ENCODE data around the gene LIMCH1.

The LIMCH1 gene

DNA sequence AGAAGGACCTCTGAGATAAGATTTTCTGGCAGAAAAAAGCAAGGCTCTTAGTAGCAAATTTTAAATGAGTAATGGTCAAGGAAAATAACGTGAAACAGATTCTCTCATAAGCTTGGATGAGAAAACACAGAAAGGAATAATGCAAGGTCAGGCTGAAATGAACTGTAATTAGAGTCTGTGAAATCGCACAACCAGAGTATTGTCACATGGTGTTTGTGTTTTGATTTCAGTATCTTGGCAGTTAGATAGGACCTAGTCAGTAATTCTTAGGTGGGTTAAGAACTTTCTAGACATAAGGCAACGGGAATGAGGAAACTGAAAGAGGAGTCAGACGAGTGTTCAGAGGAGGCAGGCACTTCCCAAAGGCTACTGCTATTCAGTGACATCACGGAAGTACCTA, 34.6 kb downstream of the LIMCH1 start:
- DNase-seq, result no peak

GRCh38 chr4:41572956-41573355, 35.0 kb downstream of the LIMCH1 start:
- no peak for DNase-seq

DNA sequence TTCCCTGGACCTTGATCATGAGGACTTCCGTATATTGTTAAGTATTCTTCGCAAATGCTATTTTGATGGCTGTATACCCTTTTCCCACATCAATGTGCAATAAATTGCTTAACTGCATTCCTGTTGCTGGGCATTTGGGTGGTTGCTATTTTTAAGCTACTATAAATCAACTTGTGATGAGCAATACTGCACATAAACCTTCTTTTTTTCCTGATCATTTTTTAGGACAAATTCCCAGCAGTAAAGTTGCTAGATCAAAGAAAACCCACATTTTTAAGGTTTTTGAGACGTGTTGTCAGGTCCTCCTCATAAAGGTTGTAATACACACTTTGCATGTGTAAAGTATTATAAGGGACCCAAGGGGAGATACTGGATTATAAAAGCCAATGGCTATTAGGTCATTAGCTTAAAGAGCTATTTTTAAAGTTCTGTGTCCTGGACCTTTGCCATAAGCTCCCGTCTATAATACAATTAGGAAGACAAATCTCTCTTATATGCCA, 35.6 kb downstream of the LIMCH1 start:
- no peak for DNase-seq

DNA sequence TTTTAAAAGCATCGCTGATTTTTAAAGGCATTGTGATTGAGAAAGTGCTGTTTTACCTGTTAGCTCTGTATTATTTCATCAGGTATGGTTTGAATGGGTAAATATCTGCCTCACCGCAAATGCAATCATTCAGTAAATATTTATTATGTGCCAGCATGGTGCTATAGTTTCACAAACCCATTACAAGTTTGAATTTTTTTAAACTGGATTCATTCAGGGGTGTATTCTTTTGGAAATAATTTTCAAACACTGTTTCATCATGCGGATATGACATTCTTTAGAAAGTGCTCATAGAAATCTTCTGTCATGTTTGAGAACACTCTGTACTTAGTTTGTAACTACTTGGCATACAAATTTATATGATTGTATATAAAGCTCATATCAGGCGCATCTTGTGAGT, 37.2 kb downstream of the LIMCH1 start:
- no peak for DNase-seq

DNA sequence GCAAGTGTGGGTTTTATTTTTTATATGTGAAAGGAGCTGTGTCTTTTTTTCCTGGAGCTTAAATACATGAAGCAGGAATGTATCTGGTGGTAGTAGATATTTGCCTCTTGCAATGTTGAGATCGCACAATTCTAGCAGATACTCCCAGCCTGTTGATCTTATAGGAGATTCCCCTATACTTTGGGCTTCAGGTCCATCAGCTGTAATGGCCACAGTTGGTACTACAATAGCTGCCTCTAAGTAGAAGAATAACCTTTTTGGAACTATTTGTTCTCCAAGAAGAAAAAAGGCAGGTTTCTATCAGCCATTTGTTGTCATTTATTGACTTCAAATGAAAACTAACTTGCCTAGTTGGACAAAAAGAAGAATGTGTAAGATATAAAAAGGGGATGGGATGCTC, 37.7 kb downstream of the LIMCH1 start:
- no peak for DNase-seq

DNA sequence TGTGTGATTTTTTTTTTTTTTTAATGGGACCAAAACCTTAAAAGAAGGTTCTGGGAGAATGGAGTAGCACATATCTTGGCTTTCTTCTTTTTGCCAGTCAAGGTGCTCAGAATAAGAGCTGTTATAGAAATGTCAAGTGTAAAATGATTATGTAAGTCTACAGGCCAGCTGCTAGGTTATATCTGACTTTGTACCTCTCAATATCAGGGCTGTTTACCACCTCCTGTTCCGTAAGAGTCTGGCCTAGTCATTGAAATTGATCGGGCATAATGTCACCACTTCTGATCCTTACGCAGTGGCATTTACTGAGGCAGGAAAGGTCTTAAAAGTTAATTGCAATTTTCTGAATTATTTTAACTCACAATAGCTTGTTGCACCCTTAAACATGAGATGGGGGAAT, 41.1 kb downstream of the LIMCH1 start:
- DNase-seq, result no peak

- DNase-seq, result no peak
Measured at GRCh38 chr4:41579526-41579925, 41.6 kb downstream of the LIMCH1 start.

DNA sequence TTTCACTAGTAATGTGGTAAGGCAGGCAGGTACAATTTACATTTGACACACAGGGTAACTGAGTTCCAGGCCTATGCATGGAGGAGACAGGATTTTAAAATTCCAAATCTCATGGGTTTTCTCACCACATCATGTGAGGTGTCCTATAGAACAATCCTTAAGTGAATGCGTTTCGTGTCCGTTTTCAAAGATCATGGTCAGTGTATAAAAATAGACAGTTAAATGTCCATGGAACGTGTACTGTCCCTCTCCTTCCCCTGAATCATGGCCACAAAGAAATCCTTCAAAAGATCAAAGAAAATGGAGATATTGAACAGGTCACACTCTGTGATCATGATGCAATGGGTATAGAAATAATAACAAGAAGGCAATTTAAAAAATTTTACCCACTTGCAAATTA, 42.0 kb downstream of the LIMCH1 start:
- no peak for DNase-seq

GRCh38 chr4:41586675-41587225, 48.8 kb downstream of the LIMCH1 start:
- DNase-seq, result no peak

- DNase-seq, result no peak
Measured at GRCh38 chr4:41587286-41587685, 49.3 kb downstream of the LIMCH1 start.

DNA sequence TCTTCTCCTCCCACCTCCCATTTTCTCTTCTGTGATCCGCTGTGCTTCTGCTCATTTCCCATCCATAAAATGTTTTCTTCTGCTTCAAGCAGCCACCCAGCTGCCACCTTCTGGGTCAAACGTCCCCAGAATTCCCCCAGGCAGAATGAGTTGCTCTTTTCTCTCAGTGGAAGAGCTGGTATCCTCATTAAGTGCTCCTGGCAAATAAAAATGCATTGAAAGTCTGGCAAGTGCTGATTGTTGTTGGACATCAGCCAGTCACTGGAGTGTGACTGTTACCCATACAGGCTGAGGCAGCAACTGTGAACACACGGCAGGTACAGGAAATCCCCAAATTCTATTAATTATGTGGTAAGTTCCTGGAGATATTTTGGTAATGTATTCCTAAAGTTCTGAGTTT, 52.6 kb downstream of the LIMCH1 start:
- no peak for DNase-seq

- DNase-seq, result peak; percentile 36
Measured at GRCh38 chr4:41594432-41594831, 56.5 kb downstream of the LIMCH1 start.

GRCh38 chr4:41597494-41597893, 59.5 kb downstream of the LIMCH1 start:
- DNase-seq, result no peak

GRCh38 chr4:41598580-41598979, 60.6 kb downstream of the LIMCH1 start:
- no peak for DNase-seq

- DNase-seq, result no peak
Measured at GRCh38 chr4:41599192-41599786, 61.3 kb downstream of the LIMCH1 start.

GRCh38 chr4:41600243-41600912, 62.4 kb downstream of the LIMCH1 start:
- no peak for DNase-seq

- DNase-seq, result no peak
Measured at GRCh38 chr4:41601025-41601424, 63.1 kb downstream of the LIMCH1 start.

DNA sequence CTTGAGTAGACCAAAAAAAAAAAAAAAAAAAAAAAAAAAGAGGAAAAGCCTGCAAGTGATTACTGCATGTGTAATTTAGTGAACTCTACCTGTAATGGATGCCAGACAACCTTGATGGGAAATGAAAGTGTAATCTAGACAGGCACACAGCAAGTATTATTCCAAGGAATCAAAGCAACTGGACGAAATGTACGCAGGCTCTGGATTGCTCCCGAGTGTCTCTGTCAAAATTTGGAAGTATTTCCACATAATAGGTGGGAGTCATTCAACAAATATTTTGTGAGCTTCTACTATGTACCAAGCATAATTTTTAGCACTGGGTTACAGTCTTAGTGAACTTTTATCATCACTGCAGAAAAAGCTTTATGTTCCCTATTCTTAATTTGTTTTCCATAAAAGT, 64.2 kb downstream of the LIMCH1 start:
- DNase-seq, result no peak

DNA sequence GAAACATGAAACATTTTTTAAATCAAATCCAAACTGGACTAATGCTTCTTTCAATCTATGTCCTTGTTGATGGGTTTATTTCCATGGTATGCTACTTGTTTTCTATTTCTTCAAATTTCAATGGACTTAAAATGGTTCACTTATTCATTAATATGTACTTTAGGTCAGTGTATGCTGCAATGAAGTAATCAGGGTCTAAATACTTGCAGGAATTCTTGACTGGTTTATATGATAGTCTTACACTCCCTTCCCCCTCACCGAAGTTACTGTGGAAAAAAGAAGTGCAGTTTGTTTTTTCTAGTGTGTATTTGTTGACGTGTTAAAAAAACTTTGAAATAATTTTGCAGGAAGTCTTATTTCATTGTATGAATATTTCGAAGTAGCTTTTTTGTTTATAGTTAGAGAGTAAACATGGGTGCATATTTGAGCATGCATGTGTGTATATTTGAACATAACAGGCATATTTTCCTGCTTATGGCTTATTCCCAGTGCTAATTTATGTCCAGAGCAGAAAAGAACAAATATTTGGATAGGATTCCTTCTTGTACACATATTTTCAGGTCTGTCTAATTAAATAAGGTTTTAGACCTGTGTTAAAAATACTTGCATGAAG, 65.0 kb downstream of the LIMCH1 start:
- DNase-seq, result no peak

DNA sequence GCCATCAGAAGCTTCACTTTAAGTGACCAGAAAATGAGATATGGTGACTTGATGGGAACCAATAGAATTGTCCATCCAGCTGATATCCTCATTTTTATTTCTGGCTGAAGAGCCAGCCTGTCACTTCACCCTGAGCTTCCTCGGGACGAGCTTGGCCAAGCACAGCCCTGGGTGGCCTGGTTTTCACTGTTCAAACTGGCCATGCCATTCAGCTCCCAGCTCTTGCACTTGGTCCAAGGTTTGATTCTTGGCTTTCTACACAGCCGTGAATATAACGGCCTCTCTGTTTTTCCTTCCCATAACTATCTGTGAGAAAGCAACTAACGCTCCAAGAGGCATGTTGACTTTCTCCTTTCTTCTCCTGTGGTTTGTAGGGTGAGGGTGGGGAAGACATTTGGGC, 71.9 kb downstream of the LIMCH1 start:
- DNase-seq, result peak; percentile 21

DNA sequence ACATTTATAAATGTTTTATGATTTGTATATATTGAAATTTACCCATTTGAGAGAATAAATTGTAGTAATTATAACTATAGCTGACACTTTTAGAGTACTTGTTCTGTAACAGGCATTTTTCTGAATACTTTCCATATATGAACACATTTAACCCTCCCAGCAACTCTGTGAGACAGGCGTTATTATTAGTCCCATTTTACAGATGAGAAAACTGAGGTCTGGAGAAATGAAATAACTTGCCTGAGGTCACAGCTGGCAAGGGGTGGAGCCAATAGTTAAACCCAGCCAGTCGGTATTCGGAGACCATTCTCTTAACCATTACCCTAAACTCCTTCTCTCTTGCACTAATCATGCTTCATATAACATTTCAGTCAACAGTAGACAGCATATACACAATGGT, 72.5 kb downstream of the LIMCH1 start:
- no peak for DNase-seq

DNA sequence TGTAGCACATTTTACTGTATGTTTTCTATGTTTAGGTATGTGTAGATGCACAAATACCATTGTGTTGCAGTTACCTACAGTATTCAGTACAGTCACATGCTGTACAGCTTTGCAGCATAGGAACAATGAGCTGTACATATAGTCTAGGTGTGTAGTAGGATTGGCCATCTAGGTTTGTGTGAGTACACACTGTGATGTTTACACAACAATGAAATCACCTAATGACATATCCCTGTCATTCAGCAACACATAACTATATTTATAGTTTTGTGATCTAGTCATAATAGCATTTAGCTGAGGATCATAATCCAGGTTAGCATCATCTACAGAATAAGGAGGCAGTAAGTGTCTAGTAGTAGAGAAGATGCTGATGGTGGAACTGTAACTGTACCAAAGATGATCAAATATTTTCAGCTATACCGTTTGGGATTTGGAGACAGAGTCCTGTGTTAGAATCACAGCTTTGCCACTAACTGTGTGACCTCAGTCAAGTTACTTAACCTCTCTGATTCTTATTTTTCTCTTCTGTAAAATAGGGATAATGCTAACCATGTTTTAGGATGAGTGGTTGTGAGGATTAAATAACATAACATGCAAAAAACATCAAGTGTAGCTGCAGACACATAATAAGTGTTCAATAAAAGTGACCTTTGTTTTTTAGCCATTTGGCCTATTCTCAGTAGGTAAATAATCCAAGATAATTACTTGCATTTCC, 73.3 kb downstream of the LIMCH1 start:
- DNase-seq, result no peak

Measured in midbrain (tissue), 1 donor.